DOHH2 (cell line): ENCODE data around the gene RAI1.

Experiments
- EZH2phosphoT487 ChIP-seq: fragments of 200-600 bp; sonication (generic); IDR thresholded peaks from 2 replicates; pipeline ENCODE4 v1.6.1; 2017; ENCODE audit warnings: borderline replicate concordance, mild to moderate bottlenecking, antibody characterized with exemption, low read length, moderate library complexity, mixed read lengths
- TF ChIP-seq, protein P1 (sequence below): fragments of 200-600 bp; sonication (generic); IDR thresholded peaks from one replicate; pipeline ENCODE4 v1.5.1; 2014; ENCODE audit warnings: antibody characterized with exemption, mild to moderate bottlenecking, low read depth, low read length; ENCODE audit not compliant: poor library complexity, severe bottlenecking

DNA sequence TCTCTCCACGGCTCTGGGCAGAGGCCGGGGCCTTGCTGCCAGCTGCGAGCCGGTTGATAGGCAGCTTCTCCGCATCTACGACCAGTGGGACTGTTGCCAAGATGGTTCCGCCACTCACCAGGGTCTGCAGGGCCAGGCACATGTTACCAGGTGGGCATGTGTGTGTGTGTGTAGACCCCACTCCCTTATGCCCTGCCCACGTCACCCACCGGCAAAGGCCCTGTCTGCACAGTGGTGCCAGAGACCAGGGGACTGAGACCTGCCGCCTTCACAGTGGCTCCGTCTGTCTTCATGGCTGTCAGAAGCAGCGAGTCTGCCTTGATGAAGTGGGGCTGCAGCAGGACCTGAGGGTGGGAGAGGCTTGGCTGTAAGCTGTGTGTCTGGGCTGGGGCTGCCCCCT is 137.9 kb downstream of the RAI1 start:
- TF ChIP-seq, protein P1, sequence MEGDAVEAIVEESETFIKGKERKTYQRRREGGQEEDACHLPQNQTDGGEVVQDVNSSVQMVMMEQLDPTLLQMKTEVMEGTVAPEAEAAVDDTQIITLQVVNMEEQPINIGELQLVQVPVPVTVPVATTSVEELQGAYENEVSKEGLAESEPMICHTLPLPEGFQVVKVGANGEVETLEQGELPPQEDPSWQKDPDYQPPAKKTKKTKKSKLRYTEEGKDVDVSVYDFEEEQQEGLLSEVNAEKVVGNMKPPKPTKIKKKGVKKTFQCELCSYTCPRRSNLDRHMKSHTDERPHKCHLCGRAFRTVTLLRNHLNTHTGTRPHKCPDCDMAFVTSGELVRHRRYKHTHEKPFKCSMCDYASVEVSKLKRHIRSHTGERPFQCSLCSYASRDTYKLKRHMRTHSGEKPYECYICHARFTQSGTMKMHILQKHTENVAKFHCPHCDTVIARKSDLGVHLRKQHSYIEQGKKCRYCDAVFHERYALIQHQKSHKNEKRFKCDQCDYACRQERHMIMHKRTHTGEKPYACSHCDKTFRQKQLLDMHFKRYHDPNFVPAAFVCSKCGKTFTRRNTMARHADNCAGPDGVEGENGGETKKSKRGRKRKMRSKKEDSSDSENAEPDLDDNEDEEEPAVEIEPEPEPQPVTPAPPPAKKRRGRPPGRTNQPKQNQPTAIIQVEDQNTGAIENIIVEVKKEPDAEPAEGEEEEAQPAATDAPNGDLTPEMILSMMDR: no peak
- TF ChIP-seq EZH2phosphoT487: no peak
